ENCODE results near the gene PRC1. TPM values are rescaled to one million over a fixed set of nuclear protein-coding genes. Genes with fewer than 3 reads are reported as not detected.

The PRC1 gene
- total and polyA plus RNA-seq, 7 donors: 1.8 to 44.2 (median 9.6) TPM

DNA sequence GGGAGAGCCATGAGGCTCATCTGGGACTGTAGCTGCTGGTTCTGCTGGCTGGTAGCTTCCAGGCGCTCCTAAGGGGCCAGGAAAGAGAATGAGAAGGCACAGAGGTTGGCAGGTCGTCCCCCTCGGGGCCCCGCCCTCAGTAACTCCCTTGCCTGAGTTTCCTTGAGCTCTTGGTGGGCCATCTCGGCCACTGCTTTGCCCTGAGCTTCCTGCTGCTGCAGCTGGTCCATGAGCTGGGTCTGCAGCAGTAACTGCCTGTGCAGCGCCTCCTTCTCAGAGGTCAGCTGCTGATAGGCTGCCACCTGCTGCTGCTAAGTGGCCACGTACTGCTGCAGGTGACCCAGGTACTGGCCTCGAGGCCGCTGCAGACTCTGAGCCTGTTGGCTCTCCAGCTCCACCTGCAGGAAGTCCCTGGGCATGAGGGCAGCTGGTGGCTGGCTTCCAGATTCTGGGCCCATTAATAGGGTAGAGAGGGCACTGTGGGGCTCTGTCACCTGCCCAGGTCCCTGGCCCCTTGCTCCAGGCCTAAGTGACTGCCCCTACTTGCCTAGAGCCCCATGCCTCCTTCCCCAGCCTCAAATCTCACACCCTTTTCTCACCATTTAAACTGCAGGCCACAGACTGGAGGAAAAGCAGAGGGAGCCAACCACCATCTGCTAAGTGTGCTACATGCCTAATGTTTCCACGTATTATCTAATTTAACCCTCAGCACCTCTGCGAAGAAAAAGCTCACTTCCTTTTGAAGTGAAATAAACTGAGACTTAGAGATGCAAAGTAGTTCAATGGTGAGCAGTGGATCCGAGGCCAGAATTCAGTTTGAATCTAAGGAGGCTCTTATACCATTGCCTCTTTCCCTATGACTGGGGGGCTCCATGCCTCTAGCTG is 38.8 kb upstream of the PRC1 start:
- Histone ChIP-seq H3K36me3 (no peaks in the 10 kb centered on the region), H3K4me1 (no peaks in the 10 kb centered on the region), H3K27ac (no peak overlapping the region), H3K9me3 (no peaks in the 10 kb centered on the region), H3K4me3 (no peak overlapping the region), H3K27me3 (peaks cover 0 to 3% (median 0%) of the 10 kb centered on the region in 3 donors)
- intact Hi-C loops (cut with DNase I): no loop called here
- WGBS, 2 donors: 26 to 47% methylated on average over 12 of the region's 12 CpGs
- DNase-seq: no peak
- TF ChIP-seq POLR2AphosphoS5 (IDR thresholded peaks at IDR 0.05): no peak
- TF ChIP-seq POLR2A (IDR thresholded peaks at IDR 0.05): no peak
- TF ChIP-seq, protein P1, sequence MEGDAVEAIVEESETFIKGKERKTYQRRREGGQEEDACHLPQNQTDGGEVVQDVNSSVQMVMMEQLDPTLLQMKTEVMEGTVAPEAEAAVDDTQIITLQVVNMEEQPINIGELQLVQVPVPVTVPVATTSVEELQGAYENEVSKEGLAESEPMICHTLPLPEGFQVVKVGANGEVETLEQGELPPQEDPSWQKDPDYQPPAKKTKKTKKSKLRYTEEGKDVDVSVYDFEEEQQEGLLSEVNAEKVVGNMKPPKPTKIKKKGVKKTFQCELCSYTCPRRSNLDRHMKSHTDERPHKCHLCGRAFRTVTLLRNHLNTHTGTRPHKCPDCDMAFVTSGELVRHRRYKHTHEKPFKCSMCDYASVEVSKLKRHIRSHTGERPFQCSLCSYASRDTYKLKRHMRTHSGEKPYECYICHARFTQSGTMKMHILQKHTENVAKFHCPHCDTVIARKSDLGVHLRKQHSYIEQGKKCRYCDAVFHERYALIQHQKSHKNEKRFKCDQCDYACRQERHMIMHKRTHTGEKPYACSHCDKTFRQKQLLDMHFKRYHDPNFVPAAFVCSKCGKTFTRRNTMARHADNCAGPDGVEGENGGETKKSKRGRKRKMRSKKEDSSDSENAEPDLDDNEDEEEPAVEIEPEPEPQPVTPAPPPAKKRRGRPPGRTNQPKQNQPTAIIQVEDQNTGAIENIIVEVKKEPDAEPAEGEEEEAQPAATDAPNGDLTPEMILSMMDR (IDR thresholded peaks at IDR 0.05): peak in 2 of 4 experiments; percentile 28 to 44
- no peak for TF ChIP-seq EP300 (IDR thresholded peaks at IDR 0.05)

DNA sequence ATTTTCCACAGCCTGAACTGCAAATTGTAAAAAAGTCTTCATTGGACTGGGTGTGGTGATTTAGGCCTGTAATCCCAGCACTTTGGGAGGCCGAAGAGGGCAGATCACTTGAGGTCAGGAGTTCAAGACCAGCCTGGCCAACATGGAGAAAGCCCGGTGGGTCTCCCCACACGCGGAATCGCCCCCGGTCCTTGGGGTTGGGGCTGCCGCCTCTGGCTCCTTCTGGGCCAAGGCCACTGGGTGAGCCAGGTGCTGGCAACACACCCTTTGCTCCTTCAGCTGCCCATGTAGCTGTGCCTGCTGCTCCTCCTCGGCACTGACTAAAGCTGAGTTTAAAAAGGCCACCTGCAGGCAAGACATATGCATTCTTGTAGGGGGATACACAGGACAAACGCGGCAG is 37.5 kb upstream of the PRC1 start:
- 79 to 84% methylated on average over 10 of the region's 10 CpGs for WGBS, 2 donors
- H3K27me3 ChIP-seq: peaks cover 0 to 3% (median 0%) of the 10 kb centered on the region in 3 donors
- no peak overlapping the region for H3K27ac ChIP-seq
- no peak overlapping the region for H3K4me3 ChIP-seq
- no peaks in the 10 kb centered on the region for H3K9me3 ChIP-seq
- H3K4me1 ChIP-seq: no peaks in the 10 kb centered on the region
- no peaks in the 10 kb centered on the region for H3K36me3 ChIP-seq
- DNase-seq: no peak
- intact Hi-C loops (cut with DNase I): no loop called here
- TF ChIP-seq POLR2A (IDR thresholded peaks at IDR 0.05): no peak
- TF ChIP-seq, protein P1 (IDR thresholded peaks at IDR 0.05): no peak
- no peak for TF ChIP-seq EP300 (IDR thresholded peaks at IDR 0.05)
- no peak for TF ChIP-seq POLR2AphosphoS5 (IDR thresholded peaks at IDR 0.05)

DNA sequence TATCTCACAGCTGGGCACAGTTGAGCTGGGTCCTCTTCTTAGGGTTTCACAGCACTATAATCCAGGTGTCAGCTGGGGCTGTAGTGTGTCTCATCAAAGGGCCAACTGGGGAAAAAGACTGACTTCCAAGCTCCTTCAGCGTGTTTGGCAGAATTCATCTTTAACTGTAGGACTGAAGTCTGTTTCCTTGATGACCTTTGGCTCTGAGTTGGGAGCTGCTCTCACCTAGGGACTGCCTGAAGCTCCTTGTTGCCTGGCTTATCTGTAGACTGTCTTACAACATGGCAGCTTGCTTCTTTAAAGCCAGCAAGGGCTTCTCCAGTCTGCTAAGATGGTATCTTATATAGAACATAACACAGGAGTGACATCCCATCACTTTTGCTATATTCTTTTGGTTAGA is 33.3 kb upstream of the PRC1 start:
- 24 to 71% methylated on average over 1 of the region's 1 CpG for WGBS, 2 donors

DNA sequence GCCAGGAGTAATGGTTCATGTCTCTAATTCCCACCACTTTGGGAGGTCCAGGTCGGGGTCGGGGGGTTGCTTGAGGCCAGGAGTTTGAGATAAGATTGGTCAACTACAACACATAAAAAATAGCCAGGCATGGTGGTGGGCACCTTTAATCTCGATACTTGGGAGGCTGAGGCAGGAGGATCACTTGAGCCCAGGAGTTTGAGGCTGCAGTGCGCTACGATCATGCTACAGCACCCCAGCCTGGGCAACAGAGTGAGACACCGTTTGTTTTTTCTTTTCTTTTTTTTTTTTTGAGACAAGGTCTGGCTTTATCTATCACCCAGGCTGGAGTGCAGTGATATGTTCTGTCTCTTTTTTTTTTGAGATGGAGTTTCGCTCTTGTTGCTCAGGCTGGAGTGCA is 29.4 kb upstream of the PRC1 start:
- no peak for DNase-seq

More for the DNA sequence above, 33.3 kb upstream of the PRC1 start:
- no peak for TF ChIP-seq POLR2A (IDR thresholded peaks at IDR 0.05)
- TF ChIP-seq POLR2AphosphoS5 (IDR thresholded peaks at IDR 0.05): no peak
- TF ChIP-seq EP300 (IDR thresholded peaks at IDR 0.05): no peak
- TF ChIP-seq, protein P1 (IDR thresholded peaks at IDR 0.05): no peak
- Histone ChIP-seq H3K27me3 (no peaks in the 10 kb centered on the region), H3K4me1 (peaks cover 0 to 4% (median 0%) of the 10 kb centered on the region in 4 donors), H3K36me3 (no peaks in the 10 kb centered on the region), H3K27ac (no peak overlapping the region), H3K4me3 (no peak overlapping the region), H3K9me3 (no peaks in the 10 kb centered on the region)
- DNase-seq: no peak
- intact Hi-C loops (cut with DNase I): no loop called here

More for the DNA sequence above, 29.4 kb upstream of the PRC1 start:
- no peaks in the 10 kb centered on the region for H3K27me3 ChIP-seq
- H3K27ac ChIP-seq: no peak overlapping the region
- TF ChIP-seq, protein P1 (IDR thresholded peaks at IDR 0.05): no peak
- TF ChIP-seq POLR2AphosphoS5 (IDR thresholded peaks at IDR 0.05): no peak
- no peak for TF ChIP-seq EP300 (IDR thresholded peaks at IDR 0.05)
- TF ChIP-seq POLR2A (IDR thresholded peaks at IDR 0.05): no peak
- H3K9me3 ChIP-seq: no peaks in the 10 kb centered on the region
- 90 to 94% methylated on average over 7 of the region's 7 CpGs for WGBS, 2 donors
- no peak overlapping the region for H3K4me3 ChIP-seq
- no peaks in the 10 kb centered on the region for H3K36me3 ChIP-seq
- H3K4me1 ChIP-seq: peaks cover 0 to 22% (median 14%) of the 10 kb centered on the region in 4 donors
- intact Hi-C loops (cut with DNase I): loop anchor here (2.0 kb wide), 1 partner anchor 29 kb away; the partner anchor contains the start of gene PRC1

All from sigmoid colon (tissue), 7 donors.